Measurements from ENCODE around the gene TAF6.

Gene TAF6

DNA sequence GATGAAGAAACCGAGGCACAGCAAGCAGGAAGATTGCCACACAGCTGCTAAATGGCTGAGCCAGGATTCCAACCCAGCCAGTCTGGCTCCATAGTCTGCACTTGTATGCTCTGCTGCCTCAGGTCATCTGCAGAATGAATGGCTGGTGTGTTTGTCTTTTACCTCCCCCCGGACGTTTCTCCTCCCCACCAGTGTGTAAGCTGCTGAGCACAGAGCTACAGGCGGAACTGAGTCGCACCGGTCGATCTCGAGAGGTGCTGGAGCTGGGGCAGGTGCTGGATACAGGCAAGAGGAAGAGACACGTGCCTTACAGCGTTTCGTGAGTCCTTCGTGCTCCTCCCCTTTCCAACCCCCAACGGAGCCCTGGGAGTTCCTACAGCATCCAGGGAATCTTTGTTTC, 2.9 kb upstream of the TAF6 start:
- DNase-seq (ENCODE audit: low spot score): no peak

- no peak for DNase-seq (ENCODE audit: low spot score)
These were observed 1.5 kb upstream of the TAF6 start for GRCh38 chr7:100120733-100121036.

DNA sequence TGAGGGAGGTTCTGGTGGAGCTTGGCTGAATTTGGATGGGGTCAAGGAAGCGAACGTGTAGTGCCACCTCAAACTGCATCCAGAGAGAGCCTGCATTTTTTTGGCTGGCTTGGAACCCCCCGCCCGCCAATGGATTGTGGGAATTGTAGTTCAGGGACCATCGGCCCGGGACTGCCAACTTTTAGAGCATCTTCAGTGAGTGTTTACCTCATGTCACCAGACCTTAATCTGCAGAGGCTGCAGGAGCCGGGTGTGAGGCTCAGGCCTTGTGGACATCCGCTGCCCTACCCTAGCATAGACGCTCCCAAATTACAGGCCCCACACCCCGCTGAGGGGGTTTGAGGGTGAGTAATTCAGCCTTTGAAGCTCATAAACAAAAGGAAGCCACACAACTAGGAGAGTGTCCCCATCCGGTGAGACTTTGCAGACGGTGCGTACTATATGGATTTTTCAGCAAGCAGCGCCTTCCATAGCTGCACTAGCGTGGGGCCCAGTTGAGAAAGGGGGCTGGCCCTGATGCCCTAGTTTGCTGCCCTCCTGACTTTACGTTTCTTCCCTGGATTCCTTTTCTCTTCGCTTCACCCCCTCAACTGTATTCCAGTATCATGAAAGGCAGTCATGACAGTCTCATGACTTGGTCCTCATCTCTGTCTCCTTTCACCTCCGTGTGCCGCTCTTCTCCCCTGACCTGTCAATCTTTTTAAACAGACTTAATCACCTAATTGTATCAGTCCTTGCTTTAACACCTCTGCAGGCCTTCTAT, 993 bp upstream of the TAF6 start:
- no peak for DNase-seq (ENCODE audit: low spot score)

DNA sequence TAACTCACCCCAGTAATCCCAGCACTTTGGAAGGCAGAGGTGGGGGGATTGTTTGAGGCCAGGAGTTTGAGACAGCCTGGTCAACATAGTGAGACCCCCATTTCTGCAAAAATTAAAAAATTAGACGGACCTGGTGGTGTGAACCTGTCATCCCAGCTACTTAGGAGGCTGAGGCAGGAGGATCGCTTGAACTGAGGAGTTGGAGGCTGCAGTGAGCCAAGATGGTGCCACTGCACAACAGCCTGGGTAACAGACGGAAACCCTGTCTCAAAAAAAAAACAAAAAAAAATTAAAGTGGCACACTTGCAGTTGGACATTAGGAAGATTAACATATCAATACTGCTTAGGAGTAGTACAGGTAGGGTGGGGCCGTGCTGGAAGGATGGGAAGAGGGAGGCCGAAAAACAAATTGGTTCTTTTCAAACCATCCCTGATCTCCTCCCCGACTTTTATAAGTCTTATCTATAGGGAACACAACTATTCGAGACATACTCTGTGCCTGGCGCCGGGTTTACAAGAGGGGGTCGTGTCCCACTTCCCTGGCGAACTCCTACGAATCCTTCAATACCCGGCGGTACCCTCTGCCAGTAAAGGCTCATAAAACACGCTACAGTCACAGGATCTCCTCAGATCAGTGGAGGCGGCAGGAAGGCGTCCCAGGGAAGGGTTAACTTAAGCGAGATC, 628 bp downstream of the TAF6 start:
- no peak for DNase-seq (ENCODE audit: low spot score)

DNA sequence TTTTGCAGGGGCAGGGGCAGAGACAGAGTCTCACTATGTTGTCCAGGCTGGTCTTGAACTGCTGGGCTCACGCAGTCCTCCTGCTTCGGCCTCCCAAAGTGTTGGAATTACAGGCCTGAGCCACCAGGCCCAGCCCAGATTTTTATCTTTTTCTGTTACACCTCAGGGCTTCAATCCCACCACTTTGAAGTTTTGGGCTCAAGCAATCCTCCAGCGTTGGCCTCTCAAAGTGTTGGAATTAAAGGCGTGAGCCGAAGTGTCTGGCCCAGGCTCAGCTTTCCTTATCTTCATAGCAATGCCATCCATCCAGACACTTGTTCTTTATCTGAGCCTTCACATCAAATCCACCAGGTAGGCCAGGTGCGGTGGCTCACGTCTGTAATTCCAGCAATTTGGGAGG, 4.1 kb downstream of the TAF6 start:
- DNase-seq (ENCODE audit: low spot score): no peak

GRCh38 chr7:100111914-100112313, 7.2 kb downstream of the TAF6 start:
- no peak for DNase-seq (ENCODE audit: low spot score)

DNA sequence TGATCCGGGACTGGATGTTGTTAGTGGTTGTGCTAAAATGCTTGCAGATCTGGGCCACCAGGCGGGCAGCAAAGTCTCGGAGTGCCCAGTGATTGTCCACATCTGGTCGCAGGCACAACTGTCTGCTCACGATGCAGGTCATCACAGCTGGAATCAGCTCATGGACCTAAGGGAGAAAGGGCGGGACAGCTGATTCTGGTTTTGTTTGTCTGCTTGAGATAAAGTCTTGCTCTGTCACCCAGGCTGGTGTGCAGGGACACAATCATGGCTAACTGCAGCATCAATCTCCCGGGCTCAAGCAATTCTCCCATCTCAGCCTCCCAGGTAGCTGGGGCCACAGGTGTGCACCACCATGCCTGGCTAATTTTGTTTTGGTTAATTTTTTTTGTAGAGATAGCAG, 8.0 kb downstream of the TAF6 start:
- no peak for DNase-seq (ENCODE audit: low spot score)

DNA sequence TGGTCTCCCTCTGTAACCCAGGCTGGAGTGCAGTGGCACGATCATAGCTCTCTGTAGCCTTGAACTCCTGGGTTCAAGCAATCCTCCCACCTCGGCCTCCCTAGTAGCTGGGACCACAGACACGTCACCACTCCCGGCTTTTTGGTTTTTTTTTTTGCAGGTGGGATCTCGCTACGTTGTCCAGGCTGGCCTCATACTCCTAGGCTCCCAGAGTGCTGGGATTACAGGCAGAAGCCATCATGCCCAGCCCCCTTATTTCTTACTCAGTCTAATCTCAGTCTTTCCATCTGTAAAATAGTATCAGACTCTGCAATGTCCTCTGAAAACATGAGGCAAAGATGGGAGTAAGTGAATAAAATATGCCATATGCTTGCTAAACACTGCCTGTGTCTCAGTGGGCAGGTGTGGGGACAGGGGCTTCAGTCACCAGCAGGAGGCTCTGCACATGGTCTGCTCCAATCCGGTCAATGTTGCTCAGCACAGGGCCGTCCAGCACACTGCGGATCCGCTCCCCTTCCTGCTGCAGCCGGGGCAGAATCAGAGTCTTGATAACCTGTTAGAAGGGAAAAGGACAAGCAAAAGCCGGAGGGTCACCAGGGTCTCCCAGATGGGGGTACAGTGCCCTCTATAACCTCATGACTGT, 9.5 kb downstream of the TAF6 start:
- no peak for DNase-seq (ENCODE audit: low spot score)

DNA sequence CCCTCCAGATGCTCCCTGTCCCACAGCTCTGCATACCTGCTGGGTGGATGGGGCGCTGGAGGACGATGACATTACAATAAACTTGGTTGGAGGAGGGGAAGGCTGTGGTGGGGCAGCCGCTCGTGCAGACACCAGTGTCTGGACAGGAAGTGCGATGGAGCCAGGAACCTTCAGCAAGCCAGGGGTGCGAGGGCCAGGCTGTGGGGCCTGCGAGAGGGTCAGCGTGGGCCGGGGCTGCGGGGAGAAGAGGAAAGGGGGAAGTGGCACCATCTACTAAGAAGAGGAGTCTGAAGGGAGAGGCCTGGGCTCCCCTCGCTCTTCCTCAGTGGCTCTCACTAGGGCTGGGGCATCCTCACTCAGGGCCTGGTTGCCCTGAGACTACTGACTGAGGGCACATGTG, 11.3 kb downstream of the TAF6 start:
- DNase-seq (ENCODE audit: low spot score): no peak

GRCh38 chr7:100107125-100107737, 11.9 kb downstream of the TAF6 start:
- DNase-seq (ENCODE audit: low spot score): no peak

- no peak for DNase-seq (ENCODE audit: low spot score)
These were observed 12.5 kb downstream of the TAF6 start for GRCh38 chr7:100106633-100107032.

DNA sequence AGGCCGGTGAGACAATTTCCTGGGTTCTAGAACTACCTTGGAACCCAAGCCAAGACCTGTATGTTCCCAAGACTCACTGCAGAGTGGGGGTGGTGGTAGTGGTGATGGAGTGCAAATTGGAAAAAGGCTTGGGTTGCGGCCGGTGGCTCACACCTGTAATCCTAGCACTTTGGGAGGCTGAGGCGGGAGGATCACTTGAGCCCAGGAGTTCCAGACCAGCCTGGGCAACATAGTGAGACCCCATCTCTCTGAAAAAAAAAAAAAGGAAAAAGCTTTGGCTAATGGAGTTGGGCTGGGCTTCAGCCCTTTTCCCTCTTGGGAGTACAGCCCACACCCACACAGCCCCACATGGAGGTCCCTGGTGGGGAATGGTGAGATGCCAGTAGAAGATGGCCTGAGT, 13.6 kb downstream of the TAF6 start:
- DNase-seq (ENCODE audit: low spot score): no peak

- no peak for DNase-seq (ENCODE audit: low spot score)
These were observed 16.0 kb downstream of the TAF6 start for GRCh38 chr7:100102950-100103840.

DNA sequence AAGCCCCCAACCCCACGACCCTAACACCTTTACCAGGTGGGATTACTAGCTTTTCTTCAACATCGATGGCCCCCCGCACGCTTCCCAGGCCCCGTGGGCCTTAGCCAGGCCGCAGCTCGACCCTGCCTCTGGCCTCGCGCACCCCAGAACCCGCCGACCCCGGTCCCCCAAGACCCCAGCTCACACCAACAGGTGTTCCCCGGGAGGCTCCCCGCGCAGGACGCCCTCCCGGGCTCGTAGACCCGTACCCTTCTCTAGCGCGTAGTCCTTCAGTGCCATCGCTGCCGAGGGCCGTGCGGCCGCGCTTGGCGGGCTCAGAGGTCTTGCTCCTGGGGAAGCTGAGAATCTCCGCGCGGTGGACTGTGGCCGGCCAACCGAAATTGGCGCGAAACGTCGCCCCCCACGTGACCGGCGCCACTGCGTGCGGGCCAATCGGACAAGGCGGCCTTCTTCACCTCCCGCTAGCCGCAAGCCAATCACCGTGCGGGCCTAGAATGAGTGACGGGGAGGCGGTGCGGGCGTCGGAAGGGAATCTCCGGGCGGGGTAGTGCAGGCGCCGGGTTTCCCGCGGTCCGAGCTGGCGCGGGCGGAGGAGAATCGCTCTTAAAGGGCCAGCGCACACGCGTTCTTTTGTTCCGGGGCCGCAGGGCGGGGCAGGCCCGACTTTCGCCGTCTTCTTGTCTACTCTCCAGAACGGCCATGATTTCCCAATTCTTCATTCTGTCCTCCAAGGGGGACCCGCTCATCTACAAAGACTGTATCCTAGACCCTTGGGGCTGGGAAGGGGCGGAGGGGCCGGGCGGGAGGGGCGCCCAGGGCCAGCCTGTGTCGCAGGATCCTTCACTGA, 17.9 kb downstream of the TAF6 start, which contains the start of the genes AP4M1 and MCM7:
AP4M1 (plus strand) TSS at position 628 of the 847 bp plus-strand sequence; CDS start at position 700, 72 bp downstream.
MCM7 (minus strand) TSS at position 382 of the 847 bp plus-strand sequence; CDS start at position 279, 103 bp downstream.
- peak; percentile 100 for DNase-seq (ENCODE audit: low spot score)

GRCh38 chr7:100100420-100101015, 18.6 kb downstream of the TAF6 start:
- peak; percentile 99 for DNase-seq (ENCODE audit: low spot score)

DNA sequence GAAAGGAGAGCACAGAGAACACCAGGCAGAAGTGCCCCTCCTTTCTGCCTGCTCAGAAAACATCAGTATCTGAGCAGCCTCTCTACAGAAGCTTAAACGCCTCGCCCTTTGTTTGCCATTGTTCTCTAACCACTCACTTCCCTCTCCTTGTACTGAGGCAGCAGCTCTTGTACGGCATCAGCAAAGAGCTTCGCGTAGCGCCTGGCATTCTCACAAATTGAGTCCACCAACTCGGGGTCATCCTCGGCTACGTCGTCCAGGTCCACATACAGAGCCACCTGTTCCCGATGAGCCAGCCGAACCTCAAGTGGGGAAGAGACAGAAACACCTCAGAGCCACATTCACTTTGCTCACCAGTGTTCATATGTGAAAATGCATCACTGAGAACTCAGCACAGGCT, 19.7 kb downstream of the TAF6 start:
- no peak for DNase-seq (ENCODE audit: low spot score)

DNA sequence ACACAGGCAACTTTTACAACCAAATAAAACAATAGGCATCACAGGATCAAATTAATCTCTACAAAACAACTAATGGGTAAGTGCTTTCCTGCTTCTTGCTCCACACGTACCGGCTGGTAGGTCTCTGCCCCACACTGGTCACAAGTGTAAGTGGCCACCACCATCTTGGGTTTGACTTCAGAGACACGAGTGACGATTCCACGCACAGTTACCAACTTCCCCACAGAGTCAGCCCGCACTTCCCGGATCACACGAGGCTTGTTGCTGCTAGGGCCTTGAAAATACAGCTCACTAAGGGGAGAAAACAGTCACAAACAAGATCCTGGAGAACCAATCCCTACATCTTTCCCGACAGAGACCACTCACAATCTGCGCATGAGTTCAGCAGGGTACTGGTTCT, 20.2 kb downstream of the TAF6 start:
- DNase-seq (ENCODE audit: low spot score): no peak

DNA sequence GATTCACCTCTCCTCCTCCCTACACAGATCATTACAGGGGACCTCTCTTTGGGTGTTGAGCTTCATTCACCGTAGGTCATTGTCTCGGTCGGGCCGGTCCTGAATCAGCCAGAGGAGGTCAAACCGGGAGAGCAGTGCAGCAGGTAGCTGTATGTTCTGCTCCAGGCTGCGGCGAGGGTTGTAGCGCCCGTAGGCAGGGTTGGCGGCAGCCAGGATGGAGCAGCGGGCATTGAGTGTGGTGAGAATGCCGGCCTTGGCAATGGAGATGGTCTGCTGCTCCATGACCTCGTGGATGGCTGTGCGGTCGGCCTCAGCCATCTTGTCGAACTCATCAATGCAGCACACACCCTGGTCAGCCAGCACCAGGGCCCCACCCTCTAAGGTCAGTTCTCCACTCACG, 23.5 kb downstream of the TAF6 start:
- DNase-seq (ENCODE audit: low spot score): no peak

DNA sequence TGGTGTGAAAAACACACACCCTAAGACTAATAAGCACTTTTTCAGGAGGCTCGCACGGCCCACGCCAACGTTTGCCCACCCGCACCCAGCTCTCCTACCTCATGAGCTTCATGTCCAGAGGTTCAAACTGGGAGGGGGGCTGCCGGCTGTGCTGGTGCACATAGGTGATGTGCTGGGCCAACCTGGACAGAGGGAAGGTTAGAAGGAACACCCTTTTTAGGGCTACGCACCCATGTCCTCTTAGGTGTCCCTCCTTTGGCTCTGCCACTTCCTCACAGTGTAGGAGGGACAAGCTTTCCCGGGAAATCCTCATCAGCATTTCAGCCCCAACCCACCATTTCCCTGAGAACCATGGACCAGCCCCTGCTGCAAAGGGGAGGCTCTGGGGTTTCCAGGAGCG, 23.9 kb downstream of the TAF6 start:
- DNase-seq (ENCODE audit: low spot score): no peak

DNA sequence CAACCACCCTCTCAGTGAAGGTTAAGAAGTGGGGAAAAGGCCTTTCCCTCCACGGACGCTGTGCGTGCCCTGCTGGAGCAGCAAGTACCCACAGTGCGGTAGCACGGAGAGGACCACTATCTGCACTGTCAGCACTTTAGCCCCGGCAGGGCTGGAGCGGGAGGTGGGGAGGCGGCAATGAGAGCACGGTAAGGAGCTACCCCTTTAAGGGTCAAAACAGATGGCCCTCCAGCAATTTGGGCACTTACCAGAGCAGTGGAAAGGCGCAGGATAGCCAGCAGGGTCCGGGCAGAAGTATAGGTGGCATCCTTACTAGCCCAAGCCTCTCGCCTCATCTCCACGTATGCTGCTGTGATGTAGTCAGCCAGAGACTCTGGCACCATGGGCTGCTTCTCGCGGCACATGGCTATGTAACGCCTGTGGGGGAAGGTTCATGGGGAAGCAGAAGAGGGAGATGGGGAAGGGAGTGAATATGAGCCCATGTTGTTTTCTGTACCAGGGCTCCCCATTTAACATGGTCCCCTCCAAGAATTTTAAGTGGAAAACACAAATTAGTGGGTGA, 25.2 kb downstream of the TAF6 start:
- DNase-seq (ENCODE audit: low spot score): no peak

All from LoVo (cell line).